Osteocyte (in vitro differentiated cells): ENCODE measurements around the gene NBAS. TPM values are rescaled to one million over a fixed set of nuclear protein-coding genes. Genes with fewer than 3 reads are reported as not detected.

Experiments used
- DNase-seq: peaks from one replicate; pipeline ENCODE4 v3.0.0; 2021; ENCODE audit warnings: mixed read lengths; ENCODE audit not compliant: unreplicated experiment; ENCODE audit errors: extremely low spot score
- H3K27ac Mint-ChIP-seq: one replicate; pipeline ENCODE4 v1.8.0; 2021; ENCODE audit warnings: mild to moderate bottlenecking, mixed read lengths; ENCODE audit not compliant: unreplicated experiment
- H3K27me3 Mint-ChIP-seq: one replicate; pipeline ENCODE4 v1.8.0; 2021; ENCODE audit warnings: mixed read lengths; ENCODE audit not compliant: unreplicated experiment
- H3K36me3 Mint-ChIP-seq: one replicate; pipeline ENCODE4 v1.8.0; 2021; ENCODE audit warnings: mixed read lengths; ENCODE audit not compliant: unreplicated experiment
- H3K4me1 Mint-ChIP-seq: one replicate; pipeline ENCODE4 v1.8.0; 2021; ENCODE audit warnings: mixed read lengths; ENCODE audit not compliant: unreplicated experiment
- H3K4me3 Mint-ChIP-seq: one replicate; pipeline ENCODE4 v1.8.0; 2021; ENCODE audit warnings: mild to moderate bottlenecking, moderate library complexity, mixed read lengths; ENCODE audit not compliant: unreplicated experiment
- H3K9me3 Mint-ChIP-seq: one replicate; pipeline ENCODE4 v1.8.0; 2021; ENCODE audit warnings: mixed read lengths; ENCODE audit not compliant: unreplicated experiment
- total RNA-seq: library from RNA; stranded (reverse); gene quantifications from 2 replicates; pipeline ENCODE4 v1.2.1, GENCODE V29; 2021
- TF ChIP-seq, protein P1 (sequence below): fragments of 200-600 bp; sonication (generic); IDR thresholded peaks from 2 replicates; pipeline ENCODE4 v1.5.0; 2021; ENCODE audit warnings: antibody characterized with exemption, mild to moderate bottlenecking, moderate library complexity

The NBAS gene
- total RNA-seq, 1 donor from 2014 or later: 43.6 TPM

DNA sequence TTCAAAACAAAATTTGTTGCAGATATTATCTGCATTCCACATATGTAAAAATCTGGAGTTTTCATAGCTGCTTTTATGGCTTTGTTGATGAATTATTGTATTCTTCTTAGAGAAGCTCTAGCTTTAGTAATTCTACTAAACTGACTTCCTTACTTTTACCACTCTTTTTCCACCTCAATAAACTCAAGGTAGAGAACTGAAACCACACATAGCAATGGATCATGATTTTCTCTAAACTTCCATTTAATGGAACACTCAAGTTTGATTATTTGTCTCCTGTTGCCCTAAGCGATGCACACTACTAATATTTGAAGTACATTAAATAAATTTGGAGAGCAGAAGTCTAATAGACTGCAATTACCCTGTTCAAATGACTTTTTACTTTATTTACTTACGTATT, 192.0 kb downstream of the NBAS start:
- TF ChIP-seq, protein P1, sequence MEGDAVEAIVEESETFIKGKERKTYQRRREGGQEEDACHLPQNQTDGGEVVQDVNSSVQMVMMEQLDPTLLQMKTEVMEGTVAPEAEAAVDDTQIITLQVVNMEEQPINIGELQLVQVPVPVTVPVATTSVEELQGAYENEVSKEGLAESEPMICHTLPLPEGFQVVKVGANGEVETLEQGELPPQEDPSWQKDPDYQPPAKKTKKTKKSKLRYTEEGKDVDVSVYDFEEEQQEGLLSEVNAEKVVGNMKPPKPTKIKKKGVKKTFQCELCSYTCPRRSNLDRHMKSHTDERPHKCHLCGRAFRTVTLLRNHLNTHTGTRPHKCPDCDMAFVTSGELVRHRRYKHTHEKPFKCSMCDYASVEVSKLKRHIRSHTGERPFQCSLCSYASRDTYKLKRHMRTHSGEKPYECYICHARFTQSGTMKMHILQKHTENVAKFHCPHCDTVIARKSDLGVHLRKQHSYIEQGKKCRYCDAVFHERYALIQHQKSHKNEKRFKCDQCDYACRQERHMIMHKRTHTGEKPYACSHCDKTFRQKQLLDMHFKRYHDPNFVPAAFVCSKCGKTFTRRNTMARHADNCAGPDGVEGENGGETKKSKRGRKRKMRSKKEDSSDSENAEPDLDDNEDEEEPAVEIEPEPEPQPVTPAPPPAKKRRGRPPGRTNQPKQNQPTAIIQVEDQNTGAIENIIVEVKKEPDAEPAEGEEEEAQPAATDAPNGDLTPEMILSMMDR: no peak
- no peak for DNase-seq
- no peaks in the 10 kb centered on the region for H3K27me3 Mint-ChIP-seq
- H3K27ac Mint-ChIP-seq: no peak overlapping the region
- H3K36me3 Mint-ChIP-seq: peaks cover 20% of the 10 kb centered on the region
- no peak overlapping the region for H3K4me3 Mint-ChIP-seq
- no peaks in the 10 kb centered on the region for H3K9me3 Mint-ChIP-seq
- H3K4me1 Mint-ChIP-seq: no peaks in the 10 kb centered on the region

DNA sequence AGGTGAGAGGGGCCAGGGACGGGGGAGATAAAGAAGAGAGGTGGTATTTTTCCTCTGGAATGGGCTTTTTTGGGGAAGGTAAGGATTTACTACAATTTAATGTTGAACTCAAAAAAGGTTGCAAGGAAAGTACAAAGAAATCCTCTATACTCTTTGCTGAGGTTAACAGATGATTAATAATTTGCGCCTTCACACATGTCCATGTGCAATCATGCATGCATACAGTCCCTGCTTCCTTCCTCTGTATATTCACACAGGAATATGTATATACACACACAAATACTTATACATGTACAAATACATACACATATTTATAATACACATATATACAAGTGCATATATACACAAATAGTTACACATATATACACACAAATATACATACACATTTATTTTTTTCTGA, 193.4 kb downstream of the NBAS start:
- Mint-ChIP-seq H3K27me3 (no peaks in the 10 kb centered on the region), H3K4me3 (no peak overlapping the region), H3K36me3 (peaks cover 12% of the 10 kb centered on the region), H3K9me3 (no peaks in the 10 kb centered on the region), H3K4me1 (no peaks in the 10 kb centered on the region), H3K27ac (no peak overlapping the region)
- no peak for DNase-seq
- TF ChIP-seq, protein P1: no peak

DNA sequence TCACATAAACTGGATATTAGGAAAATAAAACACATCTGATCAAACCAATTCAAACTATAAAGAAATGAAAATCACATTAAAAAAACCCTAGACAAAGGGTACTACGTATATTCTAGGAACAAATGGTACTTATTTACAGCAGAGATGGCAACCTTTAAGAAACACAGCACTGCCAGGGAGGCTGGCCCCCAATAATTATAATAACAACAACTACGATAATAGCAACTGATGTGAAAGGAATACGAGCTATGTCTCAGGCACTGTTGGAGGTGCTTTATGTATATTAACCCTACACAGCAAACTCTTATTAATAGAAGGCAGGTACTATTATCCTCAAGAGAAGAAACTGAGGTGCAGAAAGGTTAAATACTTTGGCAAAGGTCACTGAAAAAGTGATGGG, 193.9 kb downstream of the NBAS start:
- Mint-ChIP-seq H3K36me3 (peaks cover 12% of the 10 kb centered on the region), H3K27me3 (no peaks in the 10 kb centered on the region), H3K4me3 (no peak overlapping the region), H3K27ac (no peak overlapping the region), H3K4me1 (no peaks in the 10 kb centered on the region), H3K9me3 (no peaks in the 10 kb centered on the region)
- TF ChIP-seq, protein P1: no peak
- DNase-seq: no peak

DNA sequence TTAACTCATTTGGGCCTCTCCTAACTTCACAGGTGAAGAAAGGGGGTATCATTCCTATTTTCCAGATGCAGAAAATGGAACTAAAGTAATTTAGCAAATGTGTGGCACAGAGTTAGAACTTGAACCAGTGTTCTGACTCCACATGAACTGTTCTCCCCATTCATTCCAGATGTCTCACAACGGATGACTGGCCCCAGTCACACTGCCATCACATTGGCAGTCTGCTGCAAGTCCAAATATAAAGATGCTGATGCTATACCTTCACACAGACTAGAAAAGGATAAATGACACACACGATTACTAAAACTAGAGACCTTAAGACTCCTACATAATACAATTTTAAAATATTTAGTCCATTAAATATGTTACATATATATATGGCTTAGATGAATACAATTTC, 195.7 kb downstream of the NBAS start:
- Mint-ChIP-seq H3K4me3 (no peak overlapping the region), H3K36me3 (peaks cover 4% of the 10 kb centered on the region), H3K27me3 (no peaks in the 10 kb centered on the region), H3K9me3 (no peaks in the 10 kb centered on the region), H3K27ac (no peak overlapping the region), H3K4me1 (peaks cover 3% of the 10 kb centered on the region)
- TF ChIP-seq, protein P1: no peak
- DNase-seq: no peak

DNA sequence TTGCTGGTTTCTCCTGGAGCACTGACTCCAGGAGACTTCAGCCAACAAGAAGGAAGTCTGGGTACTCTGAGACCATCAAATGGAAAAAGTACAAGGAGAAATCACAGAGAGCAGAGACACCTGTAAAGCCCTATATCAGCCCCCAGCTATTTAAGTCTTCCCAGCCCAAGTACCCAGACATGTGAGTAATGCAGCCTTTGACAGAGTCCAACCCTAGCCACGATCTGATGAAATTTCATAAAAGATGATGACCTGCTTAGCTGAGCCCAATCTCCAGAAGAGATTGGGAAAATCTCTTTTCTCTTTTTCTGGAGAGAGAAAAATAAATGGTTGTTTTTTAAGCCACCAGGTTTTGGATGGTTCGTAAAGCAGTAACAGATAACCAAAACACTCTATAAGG, 196.6 kb downstream of the NBAS start:
- H3K27me3 Mint-ChIP-seq: no peaks in the 10 kb centered on the region
- no peaks in the 10 kb centered on the region for H3K9me3 Mint-ChIP-seq
- H3K27ac Mint-ChIP-seq: no peak overlapping the region
- no peak for DNase-seq
- H3K36me3 Mint-ChIP-seq: peaks cover 4% of the 10 kb centered on the region
- TF ChIP-seq, protein P1: no peak
- no peak overlapping the region for H3K4me3 Mint-ChIP-seq
- peaks cover 12% of the 10 kb centered on the region for H3K4me1 Mint-ChIP-seq
